ENCODE measurements around the gene MEPCE.
"Not testable (repeated sequence)": the region's sequence is repeated elsewhere in the genome, so short reads cannot be mapped to it uniquely, and the experiment has no call there.

MEPCE gene, protein sequence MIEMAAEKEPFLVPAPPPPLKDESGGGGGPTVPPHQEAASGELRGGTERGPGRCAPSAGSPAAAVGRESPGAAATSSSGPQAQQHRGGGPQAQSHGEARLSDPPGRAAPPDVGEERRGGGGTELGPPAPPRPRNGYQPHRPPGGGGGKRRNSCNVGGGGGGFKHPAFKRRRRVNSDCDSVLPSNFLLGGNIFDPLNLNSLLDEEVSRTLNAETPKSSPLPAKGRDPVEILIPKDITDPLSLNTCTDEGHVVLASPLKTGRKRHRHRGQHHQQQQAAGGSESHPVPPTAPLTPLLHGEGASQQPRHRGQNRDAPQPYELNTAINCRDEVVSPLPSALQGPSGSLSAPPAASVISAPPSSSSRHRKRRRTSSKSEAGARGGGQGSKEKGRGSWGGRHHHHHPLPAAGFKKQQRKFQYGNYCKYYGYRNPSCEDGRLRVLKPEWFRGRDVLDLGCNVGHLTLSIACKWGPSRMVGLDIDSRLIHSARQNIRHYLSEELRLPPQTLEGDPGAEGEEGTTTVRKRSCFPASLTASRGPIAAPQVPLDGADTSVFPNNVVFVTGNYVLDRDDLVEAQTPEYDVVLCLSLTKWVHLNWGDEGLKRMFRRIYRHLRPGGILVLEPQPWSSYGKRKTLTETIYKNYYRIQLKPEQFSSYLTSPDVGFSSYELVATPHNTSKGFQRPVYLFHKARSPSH

DNA sequence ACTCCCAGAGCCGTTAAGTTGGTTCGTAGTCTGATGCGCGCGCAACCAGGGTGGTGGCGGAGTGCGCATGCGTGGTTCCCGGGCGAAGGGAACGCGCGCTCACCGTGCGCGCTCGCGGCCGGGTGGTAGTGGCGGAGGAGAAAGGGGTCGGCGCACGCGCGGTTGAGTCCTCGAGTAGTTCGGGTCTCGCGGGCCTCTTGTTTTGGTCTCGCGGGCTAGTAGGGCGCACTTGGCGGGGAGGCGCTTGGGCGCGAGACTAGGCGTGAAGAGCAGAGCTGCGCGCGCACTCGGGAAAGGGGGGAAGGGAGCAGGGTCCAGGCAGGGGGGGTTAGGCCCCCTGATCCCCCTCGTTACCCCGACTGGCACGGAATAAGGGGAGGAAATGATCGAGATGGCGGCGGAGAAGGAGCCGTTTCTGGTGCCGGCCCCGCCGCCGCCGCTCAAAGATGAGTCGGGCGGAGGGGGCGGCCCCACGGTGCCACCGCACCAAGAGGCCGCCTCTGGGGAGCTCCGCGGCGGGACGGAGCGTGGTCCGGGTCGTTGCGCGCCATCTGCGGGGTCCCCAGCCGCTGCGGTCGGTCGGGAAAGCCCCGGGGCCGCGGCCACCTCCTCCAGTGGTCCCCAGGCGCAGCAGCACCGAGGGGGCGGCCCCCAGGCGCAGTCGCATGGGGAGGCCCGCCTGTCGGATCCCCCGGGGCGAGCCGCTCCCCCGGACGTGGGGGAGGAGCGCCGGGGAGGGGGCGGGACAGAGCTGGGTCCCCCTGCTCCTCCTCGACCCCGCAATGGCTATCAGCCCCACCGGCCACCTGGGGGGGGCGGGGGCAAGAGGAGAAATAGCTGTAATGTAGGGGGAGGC lies at the start of gene MEPCE:
Gene MEPCE, plus strand, starts transcription at position 195 of the 856 bp plus-strand sequence. Its CDS starts 188 bp downstream, at position 383.
- peak; percentile 100 for DNase-seq (ENCODE audit: low spot score)

DNA sequence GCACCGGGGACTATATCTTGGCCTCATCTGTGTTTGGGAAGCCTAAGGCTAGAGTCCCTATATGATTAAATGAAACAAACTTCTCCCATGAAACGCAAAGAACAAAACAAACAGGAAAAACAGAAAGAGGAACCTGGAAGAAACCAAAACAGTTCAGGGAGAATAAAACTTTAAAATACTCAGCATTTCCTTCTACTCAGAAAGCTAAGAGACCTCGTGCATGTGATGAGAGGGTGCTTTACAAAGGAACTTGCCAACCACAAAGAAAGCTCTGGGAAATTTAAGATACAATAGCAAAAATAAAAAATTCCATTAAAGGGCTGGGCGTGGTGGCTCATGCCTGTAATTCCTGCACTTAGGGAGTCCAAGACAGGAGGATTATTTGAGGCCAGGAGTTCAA lies 49.4 kb upstream of the MEPCE start:
- no peak for DNase-seq (ENCODE audit: low spot score)

DNA sequence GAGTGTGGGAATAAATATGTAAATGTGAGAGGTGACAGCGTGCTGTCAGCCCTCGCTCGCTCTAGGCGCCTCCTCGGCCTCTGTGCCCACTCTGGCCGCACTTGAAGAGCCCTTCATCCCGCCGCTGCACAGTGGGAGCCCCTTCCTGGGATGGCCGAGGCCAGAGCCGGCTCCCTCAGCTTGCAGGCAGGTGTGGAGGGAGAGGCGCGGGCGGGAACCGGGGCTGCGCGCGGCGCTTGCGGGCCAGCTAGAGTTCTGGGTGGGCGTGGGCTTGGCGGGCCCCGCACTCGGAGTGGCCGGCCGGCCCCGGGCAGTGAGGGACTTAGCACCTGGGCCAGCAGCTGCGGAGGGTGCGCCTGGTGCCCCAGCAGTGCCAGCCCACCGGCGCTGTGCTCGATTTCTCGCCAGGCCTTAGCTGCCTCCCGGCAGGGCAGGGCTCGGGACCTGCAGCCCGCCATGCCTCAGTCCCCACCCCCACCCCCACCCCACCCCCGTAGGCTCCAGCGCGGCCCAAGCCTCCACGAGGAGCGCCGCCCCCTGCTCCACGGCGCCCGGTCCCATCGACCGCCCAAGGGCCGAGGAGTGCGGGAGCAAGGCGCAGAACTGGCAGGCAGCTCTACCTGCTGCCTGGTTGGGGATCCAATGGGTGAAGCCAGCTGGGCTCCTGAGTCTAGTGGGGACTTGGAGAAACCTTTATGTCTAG lies 47.9 kb upstream of the MEPCE start:
- not testable (repeated sequence) for DNase-seq (ENCODE audit: low spot score)

DNA sequence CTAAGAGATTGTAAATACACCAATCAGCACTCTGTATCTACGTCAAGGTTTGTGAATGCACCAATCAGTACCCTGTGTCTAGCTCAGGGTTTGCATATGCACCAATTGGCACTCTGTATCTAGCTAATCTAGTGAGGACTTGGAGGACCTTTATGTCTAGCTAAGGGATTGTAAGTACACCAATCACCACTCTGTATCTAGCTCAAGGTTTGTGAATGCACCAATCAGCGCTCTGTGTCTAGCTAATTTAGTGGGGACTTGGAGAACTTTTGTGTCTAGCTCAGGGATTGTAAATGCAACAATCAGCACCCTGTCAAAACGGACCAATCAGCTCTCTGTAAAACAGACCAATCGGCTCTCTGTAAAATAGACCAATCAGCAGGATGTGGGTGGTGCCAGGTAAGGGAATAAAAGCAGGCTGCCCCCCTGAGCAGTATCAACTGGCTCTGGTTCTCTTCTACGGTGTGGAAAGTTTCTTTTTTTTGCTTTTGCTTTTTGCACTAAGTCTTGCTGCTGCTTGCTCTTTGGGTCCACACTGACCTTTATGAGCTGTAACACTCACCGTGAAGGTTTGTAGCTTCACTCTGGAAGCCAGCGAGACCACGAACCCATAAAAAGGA lies 47.3 kb upstream of the MEPCE start:
- not testable (repeated sequence) for DNase-seq (ENCODE audit: low spot score)

DNA sequence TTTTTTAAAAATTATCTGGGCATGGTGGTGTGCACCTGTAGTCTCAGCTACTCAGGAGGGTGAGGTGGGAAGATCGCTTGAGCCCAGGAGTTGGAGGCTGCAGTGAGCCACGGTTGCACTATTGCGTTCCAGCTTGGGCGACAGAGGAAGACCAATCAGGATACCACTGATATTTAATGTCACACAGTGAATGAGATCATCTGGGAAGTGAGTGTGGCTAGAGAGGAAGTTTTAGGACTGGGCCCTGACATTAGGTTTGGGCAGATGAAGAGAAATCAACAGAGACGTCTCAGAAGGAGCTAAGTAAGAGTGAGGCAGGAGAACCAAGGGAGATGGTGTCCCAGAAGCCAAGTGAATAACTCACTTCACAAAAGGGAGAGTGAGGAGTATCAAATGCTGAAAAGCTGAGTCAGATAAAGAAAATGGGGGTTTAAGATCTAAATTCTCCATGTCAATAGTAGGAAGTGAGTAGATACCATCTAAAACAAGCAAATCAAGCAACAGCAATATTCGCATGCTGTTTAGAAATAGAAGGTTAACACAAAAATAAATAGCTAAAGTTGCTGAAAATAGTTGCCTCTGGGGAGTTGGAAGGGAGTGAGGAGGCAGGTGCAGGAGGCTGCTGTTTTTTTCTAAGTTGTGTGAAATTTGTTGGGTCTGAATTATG lies 44.9 kb upstream of the MEPCE start:
- DNase-seq (ENCODE audit: low spot score) = no peak

DNA sequence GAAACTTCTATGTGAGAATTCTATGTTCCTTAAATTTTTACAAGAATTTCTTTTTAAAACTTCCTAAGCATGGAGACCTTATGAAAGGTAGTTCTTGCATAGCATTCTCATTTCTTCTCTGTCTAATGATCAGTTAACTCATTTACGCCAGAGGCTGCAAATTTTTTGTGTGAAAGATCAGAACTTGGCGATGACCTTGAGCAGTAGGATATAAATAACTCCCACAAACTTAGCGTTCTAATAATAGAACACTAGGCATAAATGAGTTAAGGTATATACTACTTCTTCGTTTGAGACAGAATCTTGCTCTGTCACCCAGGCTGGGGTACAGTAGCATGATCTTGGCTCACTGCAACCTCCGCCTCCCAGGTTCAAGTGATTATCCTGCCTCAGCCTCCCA lies 42.7 kb upstream of the MEPCE start:
- DNase-seq (ENCODE audit: low spot score) = no peak

DNA sequence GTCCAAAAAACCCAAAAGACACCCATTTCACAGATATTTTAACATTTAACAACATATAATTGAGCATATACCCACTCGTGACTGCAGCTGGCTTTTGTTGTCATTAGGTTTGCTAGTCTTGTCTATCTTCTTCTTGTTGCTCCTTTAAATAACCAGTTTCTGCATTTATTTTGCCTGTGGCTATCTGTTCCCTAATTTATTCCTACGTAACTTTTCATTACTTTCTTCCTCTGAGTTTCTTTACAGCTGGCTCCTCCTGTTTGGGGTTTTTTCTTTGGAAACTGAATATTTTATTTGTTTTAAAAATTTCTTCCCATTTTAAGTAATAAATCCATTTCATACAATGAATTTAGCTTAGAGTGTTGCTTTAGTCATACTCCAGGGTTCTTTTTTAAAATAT lies 41.9 kb upstream of the MEPCE start:
- no peak for DNase-seq (ENCODE audit: low spot score)

DNA sequence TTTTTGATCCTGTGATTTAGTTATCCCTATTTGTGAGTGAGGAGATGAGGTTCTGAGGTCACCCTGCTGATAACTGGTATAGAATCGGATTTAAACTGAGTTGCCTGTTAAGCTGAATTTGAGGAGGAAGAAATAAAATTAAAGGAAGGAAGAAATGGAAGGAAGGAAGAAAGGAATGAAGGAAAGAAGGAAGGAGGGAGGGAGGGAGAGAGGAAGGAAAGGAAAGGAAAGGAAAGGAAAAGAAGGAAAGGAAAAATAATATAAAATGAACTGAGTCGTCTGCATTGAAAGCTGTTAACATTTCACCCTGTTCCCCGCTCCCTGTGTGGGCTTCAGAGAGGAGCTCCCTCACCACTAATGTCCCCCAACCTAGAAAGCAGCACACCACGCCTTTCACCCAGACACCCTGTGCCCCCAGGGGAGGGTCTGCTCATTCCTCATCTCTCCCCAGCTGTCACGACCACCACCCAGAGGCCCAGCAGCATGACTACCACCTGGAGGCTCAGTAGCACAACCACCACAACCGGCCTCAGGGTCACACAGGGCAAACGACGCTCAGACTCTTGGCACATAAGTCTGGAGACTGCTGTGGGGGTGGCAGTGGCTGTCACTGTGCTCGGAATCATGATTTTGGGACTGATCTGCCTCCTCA lies 40.1 kb upstream of the MEPCE start:
- no peak for DNase-seq (ENCODE audit: low spot score)

DNA sequence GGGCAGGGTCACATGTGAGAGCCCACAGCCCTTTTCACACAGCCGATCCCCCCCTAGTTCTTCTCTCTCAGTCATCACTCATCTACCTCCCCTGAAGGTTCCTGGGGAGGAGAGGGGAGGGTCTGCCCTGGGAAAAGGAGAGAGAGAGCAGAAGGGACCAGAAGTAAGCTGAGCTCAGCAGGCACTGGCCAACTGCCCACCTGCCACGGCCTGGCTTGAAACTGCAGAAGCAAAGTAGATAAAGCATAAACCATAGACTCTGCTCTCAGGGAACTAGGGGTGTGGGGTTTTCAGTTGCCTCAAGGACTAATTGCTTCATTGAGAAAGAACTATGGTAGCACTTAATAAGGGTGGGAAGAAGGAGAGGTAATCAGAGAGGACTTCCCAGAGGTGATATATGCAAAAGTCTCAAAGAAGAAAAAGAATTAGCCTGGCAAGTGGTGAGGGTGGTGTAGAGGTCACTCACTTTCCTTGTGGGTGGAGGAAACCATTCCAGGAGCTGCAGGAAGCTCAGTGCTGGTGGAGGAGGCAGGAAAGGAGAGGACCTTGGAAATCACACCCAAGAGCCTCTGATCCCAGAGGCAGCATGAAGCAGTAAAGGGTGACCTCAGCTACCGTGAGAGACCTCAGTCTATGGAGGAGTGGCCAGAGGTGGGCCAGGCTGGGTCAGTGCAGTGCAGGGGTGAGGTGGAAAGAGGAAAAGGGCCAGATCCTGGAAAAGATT lies 39.2 kb upstream of the MEPCE start:
- no peak for DNase-seq (ENCODE audit: low spot score)

DNA sequence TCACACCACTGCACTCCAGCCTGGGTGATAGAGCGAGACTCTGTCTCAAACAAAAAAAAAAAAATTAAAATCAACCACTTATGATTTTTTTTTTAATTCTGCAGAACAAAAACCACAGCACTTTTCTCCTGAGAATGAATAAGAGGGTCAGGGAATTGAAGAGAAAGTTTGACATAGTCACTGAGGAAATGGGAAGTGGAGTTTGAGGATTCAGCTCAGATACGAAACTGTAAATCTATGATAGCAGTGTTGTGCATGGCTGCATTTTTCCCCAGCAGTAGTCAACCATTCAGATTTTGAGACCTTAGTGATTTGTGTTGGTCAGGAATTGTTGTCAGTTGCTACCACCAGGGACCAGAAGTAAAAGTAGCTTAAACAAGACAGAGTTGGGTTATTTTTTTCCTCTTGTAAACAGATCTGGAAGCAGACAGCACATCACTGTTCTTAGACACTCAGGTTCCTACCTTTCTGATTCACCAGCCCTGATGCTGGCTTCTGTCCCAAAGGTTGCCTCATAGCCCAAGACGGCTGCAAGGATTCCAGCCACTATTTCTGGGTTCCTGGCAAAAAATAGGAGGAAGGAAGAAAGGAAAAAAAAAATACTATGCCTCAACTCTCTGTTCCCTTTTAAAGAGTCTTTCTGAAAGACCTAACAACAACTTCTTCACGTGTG lies 36.3 kb upstream of the MEPCE start:
- no peak for DNase-seq (ENCODE audit: low spot score)

DNA sequence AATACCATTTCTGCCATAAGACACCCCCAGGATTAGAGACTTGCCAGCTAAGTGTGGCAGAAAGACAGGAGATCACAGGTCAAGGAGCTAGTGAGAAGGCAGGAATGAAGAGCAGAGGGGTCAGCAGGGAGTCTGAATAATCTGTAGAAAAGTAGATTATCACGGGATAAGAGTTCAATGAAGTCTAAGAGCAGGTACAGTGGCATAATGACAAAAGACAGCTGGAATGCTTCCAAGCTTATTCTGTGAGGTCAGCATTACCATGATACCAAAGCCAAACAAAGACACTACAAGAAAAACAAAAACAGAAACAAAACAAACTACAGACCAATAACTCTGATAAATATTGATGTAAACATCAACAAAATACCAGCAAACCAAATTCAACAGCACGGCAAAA lies 35.6 kb upstream of the MEPCE start:
- no peak for DNase-seq (ENCODE audit: low spot score)

DNA sequence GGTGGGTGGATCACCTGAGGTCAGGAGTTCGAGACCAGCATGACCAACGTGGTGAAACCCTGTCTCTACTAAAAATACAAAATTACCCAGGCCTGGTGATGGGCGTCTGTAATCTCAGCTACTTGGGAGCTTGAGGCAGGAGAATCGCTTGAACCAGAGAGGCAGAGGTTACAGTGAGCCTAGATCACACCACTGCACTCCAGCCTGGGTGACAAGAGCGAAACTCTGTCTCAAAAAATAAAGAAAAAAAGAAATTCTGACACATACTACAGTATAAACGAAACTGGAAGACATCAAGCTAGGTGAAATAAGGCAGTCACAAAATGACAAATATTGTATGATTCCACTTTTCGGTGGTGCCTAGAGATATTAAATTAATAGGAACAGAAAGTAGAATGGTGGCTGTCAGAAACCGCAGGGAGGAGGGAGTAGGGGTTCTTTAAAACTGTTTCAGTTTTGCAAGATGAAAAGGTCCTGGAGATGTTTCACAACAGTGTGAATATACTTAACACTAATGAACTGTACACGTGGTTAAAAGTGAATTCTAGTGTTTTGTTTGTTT lies 33.1 kb upstream of the MEPCE start:
- no peak for DNase-seq (ENCODE audit: low spot score)

DNA sequence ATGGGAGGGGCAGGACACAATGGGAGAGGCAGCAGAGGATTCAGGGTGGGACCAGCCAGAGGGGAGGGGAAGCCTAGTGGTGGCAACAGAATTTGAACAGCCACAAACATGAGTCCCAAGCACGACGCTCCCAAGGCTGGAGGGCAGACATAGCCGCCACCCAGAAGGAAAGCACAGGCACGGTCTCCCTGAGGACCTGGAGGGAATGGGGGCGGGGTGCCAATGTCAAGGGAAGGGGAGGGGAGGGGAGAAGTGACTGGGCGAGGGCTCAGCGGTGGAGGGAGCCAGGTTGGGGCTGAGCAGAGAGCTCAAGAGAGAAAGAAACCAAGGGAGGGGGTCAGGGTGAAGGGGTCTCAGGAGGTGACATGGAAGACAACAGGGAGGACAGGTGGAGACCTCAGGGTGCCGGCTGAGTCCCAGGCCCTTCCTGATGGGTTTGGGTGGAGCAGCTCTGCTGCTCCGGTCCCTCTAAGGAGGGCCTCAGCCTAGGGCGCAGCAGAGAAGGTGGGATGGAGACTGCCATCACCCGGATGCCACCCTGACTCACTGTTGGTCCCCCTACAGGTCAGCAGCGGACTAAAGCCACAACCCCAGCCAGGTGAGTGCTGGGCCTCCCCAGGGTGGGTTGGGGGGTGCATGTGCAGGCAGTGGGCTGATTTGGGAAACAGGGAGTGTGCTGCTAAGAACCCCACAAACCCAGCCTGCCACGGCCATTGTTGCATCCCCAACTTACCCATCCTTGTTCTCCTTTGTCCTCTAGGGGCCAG lies 32.1 kb upstream of the MEPCE start:
- DNase-seq (ENCODE audit: low spot score) = no peak

DNA sequence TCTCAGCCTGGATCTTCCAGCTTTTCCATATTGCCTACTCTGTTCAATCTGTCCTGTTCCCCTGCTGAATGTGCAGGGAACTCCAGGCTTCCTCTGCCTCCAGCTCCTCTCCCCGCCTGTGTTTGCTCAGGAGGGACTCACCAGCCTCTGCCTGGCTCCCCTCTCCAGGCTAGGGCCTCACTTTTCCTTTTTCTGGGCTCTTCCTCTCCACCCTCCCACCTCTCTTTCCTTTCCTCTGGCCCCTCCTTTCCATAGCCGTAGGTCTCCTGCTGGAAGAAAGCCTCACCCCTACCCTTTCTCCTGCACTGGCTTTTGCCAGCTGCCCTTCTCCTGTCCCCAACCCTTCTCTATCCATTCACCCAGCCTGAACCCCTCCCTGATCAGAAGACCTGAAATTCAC lies 31.4 kb upstream of the MEPCE start:
- no peak for DNase-seq (ENCODE audit: low spot score)

DNA sequence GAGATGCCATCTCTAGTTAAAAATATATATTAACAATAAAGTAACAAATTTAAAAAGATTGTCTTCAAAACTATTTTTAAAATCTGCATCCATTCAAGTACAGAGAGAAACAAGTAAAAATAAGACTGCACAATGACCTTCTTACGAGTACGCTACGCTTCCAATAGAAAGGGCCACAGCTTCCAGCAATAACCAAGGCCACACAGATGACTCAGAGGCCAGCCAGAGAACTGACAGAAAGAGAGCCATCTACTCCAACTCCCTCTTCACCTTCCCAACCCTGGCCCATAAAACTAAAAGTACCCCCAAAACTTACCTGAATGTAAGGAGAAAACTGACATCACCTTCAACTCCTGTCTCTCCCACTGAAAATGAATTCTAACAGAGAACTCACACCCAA lies 29.6 kb upstream of the MEPCE start:
- no peak for DNase-seq (ENCODE audit: low spot score)

DNA sequence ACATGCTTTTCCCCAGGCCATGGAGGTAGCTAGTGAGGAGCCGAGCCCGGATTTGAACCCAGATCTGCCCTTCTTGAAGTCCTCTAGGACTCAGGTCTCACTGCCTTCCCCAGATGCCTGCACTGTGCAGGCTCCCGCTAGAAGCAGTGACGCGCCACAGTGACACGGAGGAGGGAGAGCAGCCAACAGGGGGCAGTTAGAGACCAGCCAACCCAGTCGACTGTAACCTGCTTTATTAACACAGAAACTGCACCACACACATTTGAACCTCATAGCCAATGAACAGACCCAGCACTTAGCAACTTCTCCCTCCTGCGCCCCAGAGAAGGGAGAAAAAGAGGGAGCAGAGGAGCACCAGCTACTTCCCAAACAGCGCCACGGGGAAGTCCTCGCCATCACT lies 29.0 kb upstream of the MEPCE start:
- DNase-seq (ENCODE audit: low spot score) = no peak

DNA sequence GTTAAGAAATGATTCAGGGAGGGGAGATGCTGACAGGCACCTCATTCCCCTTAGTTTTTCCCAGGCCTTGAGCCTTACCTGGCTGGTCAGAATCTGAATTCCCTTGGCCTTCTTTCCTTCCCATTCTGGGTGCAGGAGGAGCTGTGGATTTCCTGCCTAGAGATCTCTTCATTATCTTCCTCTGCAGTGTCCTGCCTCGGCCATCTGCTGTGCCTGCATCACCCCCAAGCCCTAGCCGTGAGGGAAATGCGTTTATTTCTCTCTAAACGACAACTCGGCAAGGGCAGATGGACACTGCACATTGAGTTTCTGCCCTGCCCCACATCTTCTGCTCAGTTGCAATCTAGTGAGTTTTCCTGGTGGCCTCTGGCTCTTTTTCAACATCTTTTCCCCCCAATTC lies 27.8 kb upstream of the MEPCE start:
- no peak for DNase-seq (ENCODE audit: low spot score)

DNA sequence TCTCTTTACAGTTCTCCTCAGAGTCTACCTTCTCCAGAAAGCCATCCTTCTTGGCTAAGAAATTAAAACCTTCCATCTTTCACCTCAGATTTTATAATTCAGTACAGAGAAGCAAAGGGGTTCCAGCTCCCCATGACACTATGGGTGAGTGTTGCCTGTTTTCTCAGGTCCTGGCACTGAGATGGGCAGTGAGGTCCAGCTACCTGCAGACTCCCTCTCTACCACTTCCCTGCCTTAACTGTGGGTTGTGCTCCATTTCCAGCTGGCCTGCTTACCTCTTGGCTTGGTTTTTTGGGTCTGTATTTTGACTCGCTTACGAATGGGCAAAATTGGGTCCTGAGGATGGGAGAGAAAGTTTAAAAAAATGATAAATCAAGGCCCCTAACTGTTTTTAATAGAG lies 27.4 kb upstream of the MEPCE start:
- no peak for DNase-seq (ENCODE audit: low spot score)

Measured in GM03348 (cell line).